Neural progenitor cell (in vitro differentiated cells): ENCODE data around the gene GPR137B. TPM values are rescaled to one million over a fixed set of nuclear protein-coding genes. Genes with fewer than 3 reads are reported as not detected.

ENCODE experiments used
- DNase-seq: peaks from one replicate; pipeline ENCODE4 v3.0.0-alpha.2; 2016; ENCODE audit warnings: low spot score
- H2AFZ ChIP-seq: fragments of 200-600 bp; sonication (generic); replicated peaks from 2 replicates; pipeline ENCODE4 v1.6.1; 2016; ENCODE audit warnings: antibody characterized with exemption
- H3F3A ChIP-seq: fragments of 200-600 bp; sonication (generic); 2 replicates; pipeline ENCODE4 v1.6.1; 2016; ENCODE audit warnings: antibody characterized with exemption, low read depth
- H3K27ac ChIP-seq: fragments of 200-600 bp; sonication (generic); 2 replicates; pipeline ENCODE4 v1.5.1; 2016; ENCODE audit warnings: mild to moderate bottlenecking
- H3K27me3 ChIP-seq: fragments of 200-600 bp; sonication (generic); 2 replicates; pipeline ENCODE4 v1.6.1; 2016; ENCODE audit warnings: mild to moderate bottlenecking, moderate library complexity
- H3K36me3 ChIP-seq: fragments of 200-600 bp; sonication (generic); 2 replicates; pipeline ENCODE4 v1.5.1; 2016
- H3K4me1 ChIP-seq: fragments of 200-600 bp; sonication (generic); 2 replicates; pipeline ENCODE4 v1.6.1; 2016; ENCODE audit warnings: mixed run types
- H3K4me2 ChIP-seq: fragments of 200-600 bp; sonication (generic); 2 replicates; pipeline ENCODE4 v1.6.1; 2016
- H3K4me3 ChIP-seq: fragments of 200-600 bp; sonication (generic); 2 replicates; pipeline ENCODE4 v1.5.1; 2016
- H3K79me2 ChIP-seq: fragments of 200-600 bp; sonication (generic); 2 replicates; pipeline ENCODE4 v1.6.1; 2016; ENCODE audit warnings: low read depth
- H3K9ac ChIP-seq: fragments of 200-600 bp; sonication (generic); 2 replicates; pipeline ENCODE4 v1.6.1; 2016
- H3K9me3 ChIP-seq: fragments of 200-600 bp; sonication (generic); 2 replicates; pipeline ENCODE4 v1.5.1; 2016; ENCODE audit warnings: low read depth
- H4K20me1 ChIP-seq: fragments of 200-600 bp; sonication (generic); 2 replicates; pipeline ENCODE4 v1.6.1; 2016; ENCODE audit warnings: low read depth
- H3K27ac Mint-ChIP-seq: 3 replicates; pipeline ENCODE4 v1.8.0; 2021; ENCODE audit warnings: mixed read lengths
- H3K27me3 Mint-ChIP-seq: 2 replicates; pipeline ENCODE4 v1.8.0; 2022; ENCODE audit warnings: low read depth, mild to moderate bottlenecking, inconsistent platforms, moderate library complexity, mixed read lengths; ENCODE audit not compliant: insufficient read depth
- H3K36me3 Mint-ChIP-seq: 3 replicates; pipeline ENCODE4 v1.8.0; 2021; ENCODE audit warnings: mixed read lengths
- H3K4me1 Mint-ChIP-seq: 3 replicates; pipeline ENCODE4 v1.8.0; 2021; ENCODE audit warnings: mixed read lengths
- H3K4me3 Mint-ChIP-seq: 3 replicates; pipeline ENCODE4 v1.8.0; 2021; ENCODE audit warnings: mild to moderate bottlenecking, moderate library complexity, mixed read lengths
- H3K9me3 Mint-ChIP-seq: 3 replicates; pipeline ENCODE4 v1.8.0; 2020; ENCODE audit warnings: mixed read lengths
- EZH2 ChIP-seq: fragments of 200-600 bp; sonication (generic); IDR thresholded peaks from 2 replicates; pipeline ENCODE4 v1.6.1; 2017; ENCODE audit warnings: antibody characterized with exemption, mild to moderate bottlenecking, moderate library complexity
- EZH2phosphoT487 ChIP-seq: fragments of 200-600 bp; sonication (generic); IDR thresholded peaks from 2 replicates; pipeline ENCODE4 v1.6.1; 2017; ENCODE audit warnings: antibody characterized with exemption
- total RNA-seq: library from RNA; depleted of rRNA; stranded (reverse); fragments of >200 nt; gene quantifications from 2 replicates; pipeline ENCODE4 v1.2.3, GENCODE V29; 2015; ENCODE audit warnings: low replicate concordance
- TF ChIP-seq, protein P1 (sequence below): fragments of 200-600 bp; sonication (generic); IDR thresholded peaks from 2 replicates; pipeline ENCODE4 v1.5.1; 2017; ENCODE audit warnings: antibody characterized with exemption, mild to moderate bottlenecking

Gene GPR137B
- total RNA-seq, 1 donor from 2014 or later, result 4.3 TPM

DNA sequence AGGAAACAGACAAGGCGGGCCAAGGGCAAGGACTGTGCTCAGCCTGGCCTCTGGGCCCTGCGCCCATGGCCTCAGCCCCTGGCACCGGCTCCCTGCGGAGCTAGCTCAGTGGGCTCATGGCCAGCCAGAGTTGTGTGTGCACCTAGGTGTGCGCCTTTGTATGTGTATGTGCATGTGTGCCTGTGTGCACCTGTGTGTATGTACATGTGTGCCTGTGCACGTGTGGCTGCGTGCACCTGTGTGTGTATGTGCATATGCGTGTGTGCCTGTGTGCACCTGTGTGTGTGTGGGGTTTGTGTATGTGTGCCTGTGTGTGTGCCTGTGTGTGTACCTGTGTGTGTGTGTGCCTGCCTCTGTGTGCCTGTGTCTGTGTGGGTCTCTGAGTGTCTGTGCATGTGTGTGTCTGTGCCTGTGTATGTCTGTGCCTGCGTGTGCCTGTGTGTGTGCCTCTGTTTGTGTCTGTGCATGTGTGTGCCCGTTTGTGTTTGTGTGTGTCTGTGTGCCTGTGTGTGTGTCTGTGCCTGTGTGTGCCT lies 7.4 kb downstream of the GPR137B start:
- Histone ChIP-seq H3K4me3 (no peak overlapping the region), H3K4me2 (no peak overlapping the region), H3K4me1 (peaks cover 1% of the 10 kb centered on the region), H4K20me1 (no peaks in the 10 kb centered on the region), H3K79me2 (no peaks in the 10 kb centered on the region), H3K27ac (no peak overlapping the region), H2AFZ (no peak overlapping the region), H3K27me3 (peaks cover 9% of the 10 kb centered on the region), H3F3A (no peaks in the 10 kb centered on the region), H3K36me3 (no peaks in the 10 kb centered on the region), H3K9me3 (no peaks in the 10 kb centered on the region), H3K9ac (no peak overlapping the region)
- Mint-ChIP-seq H3K27me3 (peaks cover 10% of the 10 kb centered on the region), H3K4me1 (peaks cover 27% of the 10 kb centered on the region), H3K4me3 (peak overlapping the region; percentile 46), H3K36me3 (peaks cover 4% of the 10 kb centered on the region), H3K9me3 (no peaks in the 10 kb centered on the region), H3K27ac (peak overlapping the region; percentile 80)
- TF ChIP-seq, protein P1, sequence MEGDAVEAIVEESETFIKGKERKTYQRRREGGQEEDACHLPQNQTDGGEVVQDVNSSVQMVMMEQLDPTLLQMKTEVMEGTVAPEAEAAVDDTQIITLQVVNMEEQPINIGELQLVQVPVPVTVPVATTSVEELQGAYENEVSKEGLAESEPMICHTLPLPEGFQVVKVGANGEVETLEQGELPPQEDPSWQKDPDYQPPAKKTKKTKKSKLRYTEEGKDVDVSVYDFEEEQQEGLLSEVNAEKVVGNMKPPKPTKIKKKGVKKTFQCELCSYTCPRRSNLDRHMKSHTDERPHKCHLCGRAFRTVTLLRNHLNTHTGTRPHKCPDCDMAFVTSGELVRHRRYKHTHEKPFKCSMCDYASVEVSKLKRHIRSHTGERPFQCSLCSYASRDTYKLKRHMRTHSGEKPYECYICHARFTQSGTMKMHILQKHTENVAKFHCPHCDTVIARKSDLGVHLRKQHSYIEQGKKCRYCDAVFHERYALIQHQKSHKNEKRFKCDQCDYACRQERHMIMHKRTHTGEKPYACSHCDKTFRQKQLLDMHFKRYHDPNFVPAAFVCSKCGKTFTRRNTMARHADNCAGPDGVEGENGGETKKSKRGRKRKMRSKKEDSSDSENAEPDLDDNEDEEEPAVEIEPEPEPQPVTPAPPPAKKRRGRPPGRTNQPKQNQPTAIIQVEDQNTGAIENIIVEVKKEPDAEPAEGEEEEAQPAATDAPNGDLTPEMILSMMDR, result no peak
- TF ChIP-seq EZH2phosphoT487 (no peak), EZH2 (no peak)
- DNase-seq, result no peak

DNA sequence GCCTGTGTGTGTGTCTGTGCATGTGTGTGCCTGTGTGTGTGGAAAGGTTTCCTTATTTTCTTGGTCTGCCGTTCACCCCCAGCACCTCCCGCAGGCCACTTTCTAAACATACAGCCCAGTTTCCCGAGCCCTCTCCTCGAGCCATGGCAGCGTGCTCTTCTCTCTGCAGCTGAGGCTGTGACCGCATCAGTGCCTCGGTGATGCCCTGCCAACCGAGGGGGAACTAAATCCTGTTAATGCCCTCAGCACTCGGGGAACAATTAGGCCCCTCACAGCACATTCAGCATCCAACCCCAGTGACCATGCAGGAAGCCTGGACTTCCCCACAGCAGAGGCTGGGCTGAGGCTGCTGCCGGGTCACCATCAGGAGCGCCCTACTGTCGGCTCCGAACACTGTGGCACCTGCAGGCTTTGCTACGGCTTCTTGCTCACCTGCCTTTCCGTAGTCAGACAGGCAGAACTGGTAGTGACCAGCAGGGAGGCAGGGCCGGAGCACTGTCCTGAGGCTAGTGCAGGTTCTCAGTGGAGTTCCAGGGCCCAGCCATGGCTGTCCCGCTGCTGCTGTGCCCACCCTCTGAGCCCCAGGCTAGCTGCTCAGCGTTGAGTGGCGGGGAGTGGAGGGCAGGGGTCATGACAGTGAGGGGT lies 8.1 kb downstream of the GPR137B start:
- no peaks in the 10 kb centered on the region for H3K79me2 ChIP-seq
- no peaks in the 10 kb centered on the region for H3K9me3 ChIP-seq
- no peak overlapping the region for H3K4me2 ChIP-seq
- no peak overlapping the region for H3K9ac ChIP-seq
- H3K36me3 ChIP-seq, result no peaks in the 10 kb centered on the region
- Mint-ChIP-seq H3K27me3 (peaks cover 9% of the 10 kb centered on the region), H3K36me3 (peaks cover 4% of the 10 kb centered on the region), H3K4me3 (no peak overlapping the region), H3K27ac (peak overlapping the region; percentile 80), H3K4me1 (peaks cover 23% of the 10 kb centered on the region), H3K9me3 (no peaks in the 10 kb centered on the region)
- H3K27ac ChIP-seq, result no peak overlapping the region
- no peak overlapping the region for H3K4me3 ChIP-seq
- peaks cover 2% of the 10 kb centered on the region for H3K27me3 ChIP-seq
- H4K20me1 ChIP-seq, result no peaks in the 10 kb centered on the region
- no peaks in the 10 kb centered on the region for H3K4me1 ChIP-seq
- DNase-seq, result no peak
- H3F3A ChIP-seq, result no peaks in the 10 kb centered on the region
- H2AFZ ChIP-seq, result no peak overlapping the region
- TF ChIP-seq EZH2phosphoT487 (no peak), EZH2 (no peak)
- TF ChIP-seq, protein P1, result no peak

DNA sequence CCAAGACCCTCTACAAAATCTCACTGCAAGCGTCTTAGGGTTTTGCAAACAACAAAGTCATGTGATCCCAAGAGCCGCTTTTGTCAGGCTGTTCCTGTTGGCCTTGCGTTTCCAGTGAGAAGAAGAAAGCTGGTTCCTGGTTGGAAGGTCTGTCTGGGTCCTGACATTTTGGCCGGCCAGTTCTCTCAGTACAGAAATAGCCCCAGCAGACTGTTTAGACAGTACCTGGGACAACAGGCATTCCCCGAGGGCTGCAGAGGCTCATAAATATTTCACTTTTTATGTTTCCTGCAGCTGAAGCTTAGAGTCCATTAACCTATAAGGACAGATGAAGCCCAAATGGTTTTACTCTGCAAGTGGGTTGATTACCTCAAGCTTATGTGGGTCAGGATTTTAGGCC lies 8.6 kb downstream of the GPR137B start:
- Histone ChIP-seq H3K4me3 (no peak overlapping the region), H3K27me3 (no peaks in the 10 kb centered on the region), H3F3A (no peaks in the 10 kb centered on the region), H3K36me3 (no peaks in the 10 kb centered on the region), H3K79me2 (no peaks in the 10 kb centered on the region), H3K4me1 (no peaks in the 10 kb centered on the region), H3K27ac (no peak overlapping the region), H2AFZ (no peak overlapping the region), H3K4me2 (no peak overlapping the region), H3K9ac (no peak overlapping the region), H4K20me1 (no peaks in the 10 kb centered on the region), H3K9me3 (no peaks in the 10 kb centered on the region)
- no peak for DNase-seq
- peaks cover 6% of the 10 kb centered on the region for H3K27me3 Mint-ChIP-seq
- TF ChIP-seq, protein P1, result no peak
- no peak for TF ChIP-seq EZH2
- TF ChIP-seq EZH2phosphoT487, result no peak
- H3K9me3 Mint-ChIP-seq, result no peaks in the 10 kb centered on the region
- peaks cover 5% of the 10 kb centered on the region for H3K36me3 Mint-ChIP-seq
- peaks cover 26% of the 10 kb centered on the region for H3K4me1 Mint-ChIP-seq
- no peak overlapping the region for H3K4me3 Mint-ChIP-seq
- H3K27ac Mint-ChIP-seq, result no peak overlapping the region
